Amygdala (tissue), 56 donors: ENCODE results near the gene TOR4A.

Experiments used
- DNase-seq, 56 donors: peaks; one replicate each; lab custom pipeline; 2025; lab: John Stamatoyannopoulos, UW

TOR4A gene

DNA sequence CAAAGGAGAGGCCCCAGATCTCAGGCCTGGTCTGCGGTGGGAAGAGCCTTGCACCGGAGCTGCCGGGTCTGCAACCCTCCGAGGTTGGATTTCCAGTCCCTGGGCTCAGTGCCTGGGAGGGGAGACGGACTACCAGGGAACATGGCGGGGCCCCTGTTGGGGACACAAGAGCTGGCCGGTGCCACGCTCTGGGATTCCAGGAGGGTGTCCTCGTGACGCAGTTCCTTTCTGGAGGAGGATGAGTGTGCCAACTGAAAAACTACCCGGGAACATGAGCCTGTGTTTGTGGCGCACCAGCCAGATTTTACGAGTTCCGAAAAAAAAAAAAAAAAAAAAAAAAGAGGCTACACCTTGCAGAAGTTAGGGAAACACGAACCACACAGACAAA, 15.6 kb downstream of the TOR4A start:
- peak in 2 of 56 donors; percentile 37 to 46 for DNase-seq

DNA sequence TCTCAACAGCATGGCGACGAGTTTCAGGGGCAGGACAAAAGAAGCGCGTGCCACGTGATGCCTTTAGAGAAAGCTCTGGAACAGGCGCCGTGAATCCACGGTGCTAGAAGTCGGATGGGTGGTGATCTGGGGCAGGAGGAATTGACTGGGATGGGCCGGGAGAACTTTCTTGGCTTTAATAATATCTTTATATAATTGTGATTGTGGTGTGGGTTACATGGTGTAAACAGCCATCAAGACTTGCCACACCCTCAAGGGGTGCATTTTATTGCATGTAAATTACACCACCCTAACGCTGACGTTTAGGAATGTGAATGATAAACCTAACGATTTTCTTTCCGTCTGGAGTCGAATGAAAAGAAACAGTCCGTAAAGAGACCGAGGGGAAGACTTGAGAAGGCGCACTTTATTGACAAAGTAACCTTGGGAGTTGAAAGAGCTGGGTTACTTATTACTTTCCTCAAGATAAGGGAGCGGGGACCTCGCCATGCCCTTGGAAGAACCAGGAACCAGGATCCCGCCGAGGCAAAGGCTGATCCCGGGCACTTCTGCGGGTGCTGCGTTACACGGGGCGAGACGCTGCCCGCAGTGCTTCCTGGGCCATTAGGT, 16.1 kb downstream of the TOR4A start:
- DNase-seq, result no peak

DNA sequence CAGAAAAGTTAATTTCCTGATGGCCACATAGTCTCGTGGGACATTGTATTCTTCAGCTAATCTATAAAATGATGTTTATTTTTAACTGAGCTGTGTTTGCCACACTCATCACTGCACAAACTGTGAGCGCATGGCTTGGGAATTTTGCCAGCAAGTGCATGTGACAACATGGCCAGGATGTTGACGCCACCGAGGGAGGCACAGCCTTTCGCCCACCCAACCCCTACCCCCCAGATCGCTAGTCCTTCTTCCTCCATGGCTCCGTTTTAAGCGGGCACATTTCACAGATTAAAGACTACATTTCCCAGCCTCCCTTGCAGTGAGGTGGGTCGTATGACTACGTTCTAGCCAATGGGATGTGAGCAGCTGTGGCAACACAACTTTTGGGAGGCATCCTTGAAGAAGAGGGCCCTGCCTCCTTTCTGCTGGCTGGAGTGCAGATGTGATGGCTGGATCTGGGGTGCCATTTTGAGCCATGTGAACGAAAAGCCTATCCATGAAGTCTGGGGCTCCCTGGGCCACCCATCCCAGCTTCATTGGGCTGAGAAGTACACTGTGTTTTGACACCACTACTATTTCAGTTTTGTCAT, 16.7 kb downstream of the TOR4A start:
- no peak for DNase-seq

DNA sequence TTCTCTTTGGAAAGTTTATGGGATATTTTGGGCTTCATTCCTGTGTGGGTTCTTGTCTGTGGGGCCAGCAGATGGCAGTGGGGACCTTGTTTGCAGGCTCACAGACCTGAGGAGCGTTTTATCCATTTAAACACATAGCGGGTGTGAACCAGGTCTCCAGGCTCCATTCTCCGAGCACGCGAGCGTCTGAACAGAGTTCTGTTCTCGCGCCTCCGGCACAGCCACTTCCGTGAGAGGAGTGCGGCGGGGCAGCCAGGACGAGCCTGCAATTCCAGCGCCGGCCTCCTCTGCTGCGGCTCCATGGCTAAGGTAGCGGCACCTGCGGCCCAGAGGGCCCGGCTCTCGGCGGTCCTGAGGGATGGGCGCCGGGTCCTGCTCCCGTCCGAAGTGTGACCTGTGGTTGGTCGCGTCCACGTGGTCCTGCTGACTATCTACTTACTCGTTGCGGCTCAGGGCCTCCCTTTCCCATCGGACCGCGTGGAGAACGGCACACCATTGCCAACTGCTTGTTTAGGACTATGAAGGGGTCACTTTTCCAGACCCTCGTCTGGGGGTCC, 17.2 kb downstream of the TOR4A start:
- no peak for DNase-seq

DNA sequence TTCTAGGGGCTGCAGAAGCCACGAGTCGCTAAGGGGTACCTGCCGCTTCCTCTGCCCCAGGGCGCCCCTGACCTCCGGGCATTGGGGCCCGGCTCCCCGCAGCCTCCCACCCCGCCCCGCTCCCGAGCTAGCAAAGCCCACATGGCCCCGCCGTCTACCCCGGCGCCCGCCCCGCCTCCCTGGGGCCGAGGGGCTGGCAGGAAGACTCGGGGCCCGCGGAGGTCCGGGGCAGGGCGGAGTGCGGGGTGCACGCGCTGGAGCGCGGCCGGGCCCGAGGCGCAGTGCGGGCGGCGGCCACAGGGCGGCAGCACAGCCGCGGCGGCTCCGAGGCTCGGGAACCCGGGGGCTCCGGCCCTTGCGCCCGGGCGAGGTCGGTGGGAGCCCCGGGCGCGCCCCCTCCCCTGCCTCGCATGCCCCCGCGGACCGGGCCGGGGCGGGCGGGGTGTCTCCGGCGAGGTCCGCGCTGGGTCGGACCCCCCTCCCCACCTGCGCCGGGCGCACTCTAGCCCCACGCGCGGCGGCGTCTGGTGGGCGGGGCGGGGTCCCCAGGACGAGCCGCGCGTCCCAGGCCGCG, 17.8 kb downstream of the TOR4A start:
- DNase-seq, result no peak

DNA sequence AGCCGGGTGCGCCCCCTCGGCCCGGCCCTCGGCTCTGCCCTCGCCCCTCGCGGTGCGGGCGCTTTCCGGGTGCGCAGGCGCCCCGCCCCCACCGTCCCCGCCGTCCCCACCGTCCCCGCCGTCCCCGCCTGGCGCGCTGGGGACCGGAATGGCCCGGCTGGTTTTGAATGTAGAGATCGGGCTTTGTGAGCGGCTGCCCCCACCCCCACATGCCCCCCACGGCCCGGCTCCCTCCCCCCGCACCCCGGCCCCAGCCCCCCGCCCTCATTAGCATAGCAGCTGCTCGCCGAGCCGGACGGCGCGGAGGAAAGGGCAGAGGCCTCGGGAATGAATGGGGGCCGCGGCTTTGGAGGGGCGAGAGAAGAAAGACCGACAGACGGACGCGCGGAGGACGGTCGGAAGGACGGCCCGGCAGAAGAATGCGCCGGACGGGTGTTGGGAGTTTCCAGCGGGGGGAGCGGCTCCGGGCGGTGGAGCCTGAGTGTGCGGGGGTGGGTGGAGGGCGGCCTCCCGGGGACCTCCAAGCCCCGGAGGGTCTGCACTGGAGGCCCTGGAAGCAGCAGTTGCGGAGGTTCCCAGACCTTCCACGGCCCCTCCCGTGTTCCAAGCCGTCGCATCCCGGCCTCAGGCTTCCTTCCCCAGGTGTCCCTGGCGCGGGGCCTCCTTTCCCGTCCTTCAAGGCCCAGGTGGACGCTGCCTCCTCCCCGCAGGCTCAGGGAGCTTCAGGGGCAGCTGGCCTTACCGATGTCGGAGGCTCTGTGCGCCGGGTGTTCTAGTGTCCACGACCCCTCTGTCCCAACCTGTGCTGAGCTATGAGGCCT, 18.5 kb downstream of the TOR4A start:
- DNase-seq, result no peak

DNA sequence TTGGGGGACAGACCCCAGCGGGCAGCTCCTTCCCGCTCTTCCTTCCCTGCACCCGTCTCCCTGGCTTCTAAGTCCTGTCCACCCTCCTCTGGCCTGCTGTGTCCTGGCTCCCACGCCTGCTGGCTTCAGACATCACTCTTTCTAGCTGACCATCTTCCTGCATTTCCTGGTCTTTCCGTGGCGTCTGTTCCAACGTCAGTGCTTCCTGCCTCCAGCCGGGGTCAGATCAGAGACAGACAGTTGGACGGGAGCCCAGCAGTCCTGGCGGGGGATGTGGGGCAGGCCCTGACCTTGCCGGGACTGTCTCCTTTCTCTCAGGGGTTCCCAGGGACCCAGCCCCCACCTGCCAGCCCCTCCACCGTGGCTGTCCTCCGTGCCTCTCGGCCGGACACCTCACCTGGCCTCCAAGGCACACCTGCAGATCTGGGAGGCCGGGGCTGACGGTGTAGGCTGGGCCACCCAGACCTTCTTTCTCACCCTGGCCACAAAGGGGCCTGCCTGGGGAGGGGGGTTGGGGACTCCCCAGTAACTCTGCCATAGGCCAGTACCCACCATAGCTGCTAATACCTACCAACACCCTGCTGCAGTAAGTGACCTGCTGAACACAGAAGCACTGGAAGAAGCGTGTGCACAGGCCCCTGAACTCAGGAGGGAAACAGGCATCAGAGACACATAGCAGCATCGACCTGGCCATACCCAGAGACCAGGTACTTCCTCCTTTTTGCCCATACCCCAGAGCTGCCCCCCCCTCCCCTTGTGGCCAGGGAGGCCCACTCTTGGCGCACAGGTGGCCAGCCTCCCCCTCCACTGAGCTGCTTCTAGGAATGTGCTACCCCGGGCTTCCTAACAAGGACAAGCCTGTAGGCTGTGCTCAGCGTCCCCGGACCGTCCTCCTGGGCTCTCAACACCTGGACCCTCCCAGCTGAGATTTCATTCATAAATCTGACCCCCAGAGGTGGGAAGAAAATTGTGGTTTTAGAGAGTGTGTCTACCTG, 19.4 kb downstream of the TOR4A start:
- DNase-seq, result peak in 1 of 56 donors; percentile 35

DNA sequence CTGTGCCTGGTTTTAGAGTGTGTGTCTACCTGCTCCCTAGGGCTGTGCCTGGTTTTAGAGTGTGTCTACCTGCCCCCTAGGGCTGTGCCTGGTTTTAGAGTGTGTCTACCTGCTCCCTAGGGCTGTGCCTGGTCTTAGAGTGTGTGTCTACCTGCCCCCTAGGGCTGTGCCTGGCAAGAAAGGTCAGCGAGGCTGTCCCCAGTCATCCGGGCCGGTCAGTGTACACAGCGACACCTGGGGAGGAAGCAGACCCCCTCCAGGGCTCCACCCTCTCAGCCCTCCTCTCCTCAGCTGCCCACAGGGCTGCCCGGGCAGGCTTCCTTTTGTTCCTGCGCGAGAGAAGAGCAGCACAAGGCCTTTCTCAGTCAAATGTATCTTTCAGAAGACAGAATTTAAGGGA, 20.4 kb downstream of the TOR4A start:
- no peak for DNase-seq

DNA sequence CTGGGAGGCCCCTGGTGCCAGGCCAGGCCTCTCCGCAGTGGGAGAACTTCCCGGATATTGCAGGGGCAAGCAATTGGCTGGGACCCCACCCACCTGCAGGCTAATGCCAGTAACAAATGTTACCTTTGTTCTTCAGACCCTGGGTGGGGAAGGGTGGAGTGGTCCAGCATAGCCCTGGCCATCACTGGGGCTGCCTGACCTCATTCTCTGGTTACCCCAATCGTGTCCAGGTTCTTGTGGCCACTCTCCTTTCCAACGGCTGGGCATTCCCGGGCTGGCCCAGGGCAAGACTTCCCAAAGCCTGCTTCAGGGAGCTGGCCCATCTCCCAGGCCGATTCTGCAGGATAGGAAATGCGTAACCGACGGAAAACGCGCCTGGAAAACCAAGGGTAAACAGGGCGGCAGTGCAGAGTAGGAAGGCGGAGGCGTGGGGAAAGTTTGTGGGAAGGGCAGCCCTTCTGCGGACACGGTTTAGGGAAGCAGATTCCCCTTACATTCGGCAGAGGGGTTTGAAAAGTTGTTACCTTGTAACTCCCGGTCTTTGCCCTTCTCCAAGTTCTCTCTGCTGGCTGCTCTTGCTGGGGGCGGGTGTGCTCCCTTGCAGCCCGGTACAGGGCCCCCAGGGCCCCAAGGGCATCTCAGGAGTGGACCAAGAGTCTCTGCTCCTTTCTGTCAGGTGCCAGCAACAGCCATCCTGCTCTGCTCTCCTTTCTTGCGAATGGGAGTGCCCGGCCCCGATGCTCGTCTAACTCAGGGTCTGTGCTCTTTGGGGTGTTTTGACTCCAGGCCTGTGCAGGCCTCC, 21.1 kb downstream of the TOR4A start:
- DNase-seq, result peak in 13 of 56 donors; percentile 21 to 73 (median 45)

DNA sequence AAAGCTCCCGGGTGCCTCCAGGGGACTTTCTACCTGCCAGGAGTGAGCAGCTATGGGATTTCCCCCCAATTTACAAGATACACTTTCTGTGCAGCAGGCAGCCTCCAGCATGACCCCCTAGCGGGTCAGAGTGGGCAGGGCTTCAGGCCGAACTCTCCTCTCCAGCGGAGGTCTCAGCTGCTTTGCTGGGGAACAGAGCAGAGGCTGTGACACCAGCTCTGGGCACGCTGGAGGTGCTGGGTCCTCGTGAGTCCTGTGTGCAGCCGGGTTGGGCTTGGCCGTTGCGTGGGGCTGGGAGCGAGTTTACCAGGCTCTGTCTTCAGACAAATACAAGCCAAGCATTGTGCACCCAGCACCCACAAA, 21.7 kb downstream of the TOR4A start:
- no peak for DNase-seq

DNA sequence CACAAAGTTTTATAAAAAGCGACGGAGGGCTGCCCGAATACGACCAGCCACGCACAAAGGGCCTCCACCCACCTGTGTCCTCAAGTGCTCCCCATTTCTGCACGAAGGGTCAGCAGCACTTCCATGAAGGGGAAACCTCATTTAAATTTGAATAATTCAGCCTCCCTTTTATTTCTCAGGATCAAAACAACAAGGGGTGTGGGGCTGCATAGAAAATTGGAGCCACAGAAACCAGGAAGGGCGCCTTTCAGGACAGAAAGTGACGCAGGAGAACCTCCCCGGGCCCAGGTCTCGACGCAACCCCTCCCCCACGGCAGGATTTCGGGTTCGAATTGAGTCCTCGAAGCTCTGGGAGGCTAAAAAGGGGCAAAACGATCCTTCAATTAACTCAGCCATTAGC, 22.4 kb downstream of the TOR4A start:
- DNase-seq, result peak in 11 of 56 donors; percentile 36 to 81 (median 54)

DNA sequence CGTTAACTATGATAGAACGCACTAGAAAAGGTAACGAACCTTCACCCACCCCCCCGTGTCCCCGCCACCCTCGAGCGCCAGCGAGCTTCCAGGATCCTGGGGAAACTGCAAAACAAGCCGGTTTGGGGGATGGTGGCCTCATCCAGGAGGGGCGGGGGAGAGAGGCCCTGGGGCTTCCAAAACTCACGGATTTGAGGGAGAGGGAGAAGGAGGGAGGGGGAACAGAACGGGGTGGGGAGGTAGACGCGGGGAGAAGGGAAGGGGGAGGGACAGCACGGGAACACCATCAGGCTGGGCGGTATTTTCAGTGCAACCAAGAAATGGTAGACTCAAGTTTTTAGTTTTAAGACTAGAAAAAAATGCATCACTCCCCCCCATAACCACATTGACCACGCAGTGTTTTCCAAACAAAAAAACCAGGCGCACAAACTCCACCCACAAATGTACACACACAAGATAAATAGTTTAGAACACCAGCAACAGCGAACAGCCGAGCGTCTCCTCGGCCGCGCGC, 23.1 kb downstream of the TOR4A start:
- DNase-seq, result peak in 1 of 56 donors; percentile 34

DNA sequence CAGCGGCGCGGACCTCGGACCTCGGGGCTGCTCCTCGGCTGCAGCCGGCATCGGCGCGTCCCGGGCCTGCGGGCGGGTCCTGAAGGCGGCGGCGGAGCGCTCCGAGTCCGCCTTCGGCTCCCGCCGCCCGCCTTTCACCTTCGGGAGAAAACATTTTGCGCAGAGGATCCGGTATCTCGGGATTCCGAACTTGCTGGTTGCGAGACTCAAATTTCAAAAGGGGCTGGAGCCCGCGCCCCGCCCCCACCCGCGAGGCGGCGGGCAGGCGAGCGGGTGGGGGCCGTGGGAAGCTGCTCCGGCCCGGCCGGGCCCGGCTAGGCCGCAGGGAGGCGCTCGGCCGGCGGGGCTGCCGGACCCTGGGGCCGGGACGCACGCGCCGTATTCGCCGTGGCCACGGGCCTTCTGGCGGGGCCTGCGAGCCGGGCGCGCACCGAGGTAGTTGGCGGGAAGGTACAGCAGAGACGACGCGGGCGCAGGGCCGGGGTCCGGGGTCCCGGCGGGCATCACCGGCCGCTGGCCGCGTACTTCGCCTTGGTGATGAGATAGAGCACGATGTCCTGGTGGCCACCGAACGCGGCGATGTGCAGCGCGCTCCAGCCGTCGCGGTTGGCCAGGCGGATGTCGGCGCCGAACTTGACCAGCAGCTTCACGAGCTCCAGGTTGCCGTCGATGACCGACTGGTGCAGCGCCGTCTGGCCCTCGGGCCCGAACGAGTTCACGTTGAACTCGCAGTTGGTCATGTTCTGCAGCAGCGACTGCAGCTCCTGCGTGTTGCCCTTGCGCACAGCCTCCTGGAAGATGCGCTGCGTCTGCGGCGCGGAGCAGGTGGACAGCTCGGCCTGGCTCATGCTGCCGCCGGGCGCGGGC, 23.8 kb downstream of the TOR4A start:
- peak in 2 of 56 donors; percentile 42 to 43 for DNase-seq

DNA sequence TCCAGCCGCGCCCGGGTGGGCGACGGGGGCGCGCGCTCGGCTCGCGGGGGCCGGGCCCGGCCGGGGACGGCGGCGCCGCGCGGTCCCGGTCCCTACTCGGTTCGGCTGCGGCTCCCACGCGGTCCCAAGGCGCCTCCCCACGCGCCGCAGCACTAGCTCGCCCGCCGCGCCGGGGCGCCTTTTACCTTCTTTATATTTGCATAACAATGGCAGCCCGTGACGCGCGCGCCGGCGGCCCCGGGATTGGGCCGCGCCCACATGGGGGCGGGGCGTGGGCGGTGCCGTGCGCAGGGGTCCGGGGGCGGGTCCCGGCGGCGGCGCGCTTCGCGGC, 24.6 kb downstream of the TOR4A start, which contains the start of gene NRARP:
Gene NRARP (minus strand): TSS at position 154 of the 331 bp plus-strand sequence. CDS start 343 bp downstream, outside the sequence.
- peak in 55 of 56 donors; percentile 34 to 93 (median 73) for DNase-seq

DNA sequence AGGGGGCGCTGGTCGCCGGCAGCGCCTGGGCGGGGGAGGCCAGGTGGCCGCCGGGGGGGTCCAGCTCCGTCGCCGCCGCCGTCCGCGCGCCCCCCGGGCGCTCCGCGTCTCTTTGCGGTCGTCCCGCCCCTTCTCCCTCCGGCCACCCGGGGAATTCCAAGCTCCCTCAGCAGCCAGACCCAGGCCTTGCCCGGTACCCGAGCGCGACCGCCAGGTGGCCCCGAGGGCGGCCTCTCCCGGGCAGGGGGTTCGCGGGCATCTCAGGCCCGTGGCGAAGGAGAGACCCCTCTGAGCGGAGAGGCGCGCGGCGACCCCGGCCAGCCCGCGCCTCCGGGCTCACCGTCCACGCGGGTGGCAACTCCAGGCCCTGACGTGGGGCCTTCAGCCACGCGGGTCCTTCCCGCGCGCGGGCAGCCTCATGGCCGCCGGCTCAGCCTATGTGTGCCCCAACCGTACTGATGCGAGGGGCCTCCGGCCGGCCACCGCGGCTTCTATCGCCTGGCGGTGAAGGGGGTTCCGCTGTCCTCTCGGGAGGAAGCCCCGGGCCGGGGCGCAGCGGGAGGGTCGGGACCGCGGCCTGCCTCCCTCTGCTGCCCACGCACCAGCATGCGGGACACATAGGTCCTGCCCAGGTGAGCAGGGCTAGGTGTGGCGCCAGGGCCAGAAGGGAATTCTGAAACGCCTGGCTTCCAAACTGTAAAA, 25.1 kb downstream of the TOR4A start:
- no peak for DNase-seq

DNA sequence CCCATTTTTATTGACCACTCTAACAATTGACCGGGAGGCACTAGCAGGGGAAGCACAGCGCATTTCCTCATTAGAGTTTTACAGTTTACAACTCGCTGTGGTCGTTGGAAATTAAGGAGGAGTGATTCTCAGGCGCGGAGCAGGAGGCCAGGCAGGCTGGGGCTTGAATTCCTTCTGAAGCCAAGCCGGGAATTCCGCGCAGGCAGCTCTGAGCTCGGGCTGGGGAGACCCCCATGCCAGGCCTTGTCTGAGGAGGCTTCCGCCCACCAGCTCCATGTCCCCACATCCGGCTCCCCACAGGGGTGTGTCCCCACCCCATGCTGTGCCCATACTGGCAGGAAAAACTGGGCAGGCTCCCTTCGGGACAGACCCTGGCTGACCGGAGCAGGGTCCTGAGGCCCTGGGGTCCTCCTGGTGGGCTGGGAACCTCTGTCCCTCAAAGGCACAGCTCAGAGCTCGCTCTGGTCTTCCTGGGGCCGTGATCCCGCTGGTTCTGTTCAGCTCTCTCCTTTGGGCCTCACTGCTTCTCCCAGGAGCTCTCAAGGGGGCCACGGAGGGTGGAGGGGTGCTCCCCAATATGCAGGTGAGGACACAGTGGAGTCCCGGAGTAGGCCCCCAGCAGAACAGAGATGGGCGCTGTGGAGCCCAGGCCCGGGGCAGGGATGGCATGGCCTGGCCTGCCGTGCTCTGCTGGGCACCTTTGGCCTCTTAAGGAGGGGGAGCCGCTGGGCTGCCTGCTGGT, 25.8 kb downstream of the TOR4A start:
- DNase-seq, result no peak
